Left lobe of liver (tissue), 2 donors: ENCODE results near the gene FLRT3. TPM values are rescaled to one million over a fixed set of nuclear protein-coding genes. Genes with fewer than 3 reads are reported as not detected.

Experiments used
- ATAC-seq: fragments of 200-7000 bp; cut with Tn5 transposase; one replicate; pipeline ENCODE4 v1.9.1; 2020; ENCODE audit warnings: mild to moderate bottlenecking, moderate library complexity
- DNase-seq: peaks from one replicate; pipeline ENCODE4 v3.0.0-alpha.2; 2020; ENCODE audit warnings: low spot score
- total RNA-seq: library from RNA; stranded (reverse); gene quantifications from one replicate; pipeline ENCODE4 v1.2.1, GENCODE V29; 2021
- donor health status: DM: no; HTN: no; CAD: no; lungs with moderate emphysema.
- donor health status: DM: no; HTN: yes; CAD: no.

The FLRT3 gene
- total RNA-seq, 1 donor from 2014 or later: 7.9 TPM

DNA sequence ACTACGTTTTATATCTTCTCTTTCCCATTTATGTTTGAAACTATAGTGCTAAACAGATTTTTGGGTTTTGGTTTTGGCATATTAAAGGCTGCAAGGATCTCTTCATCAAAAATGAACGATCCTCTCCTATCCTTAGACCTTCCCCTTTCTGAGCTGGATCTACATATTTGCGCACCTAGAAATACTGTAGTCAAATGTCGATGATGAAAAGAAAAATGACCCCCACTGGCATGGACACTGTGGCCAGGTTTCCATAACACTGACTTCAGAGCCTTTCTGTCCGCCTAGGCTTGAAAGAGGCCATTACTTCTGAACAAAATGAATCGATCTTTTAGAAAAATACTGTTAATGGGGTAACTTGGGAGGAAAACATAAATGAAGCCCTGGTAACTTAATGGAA is 5.8 kb downstream of the FLRT3 start:
- ATAC-seq (no peak), DNase-seq (no peak)

- ATAC-seq (peak; percentile 44), DNase-seq (no peak)
Measured at GRCh38 chr20:14319704-14320103, 17.7 kb downstream of the FLRT3 start.

- no peak for DNase-seq
- ATAC-seq: no peak
Measured at GRCh38 chr20:14313341-14314020, 23.9 kb downstream of the FLRT3 start.

DNA sequence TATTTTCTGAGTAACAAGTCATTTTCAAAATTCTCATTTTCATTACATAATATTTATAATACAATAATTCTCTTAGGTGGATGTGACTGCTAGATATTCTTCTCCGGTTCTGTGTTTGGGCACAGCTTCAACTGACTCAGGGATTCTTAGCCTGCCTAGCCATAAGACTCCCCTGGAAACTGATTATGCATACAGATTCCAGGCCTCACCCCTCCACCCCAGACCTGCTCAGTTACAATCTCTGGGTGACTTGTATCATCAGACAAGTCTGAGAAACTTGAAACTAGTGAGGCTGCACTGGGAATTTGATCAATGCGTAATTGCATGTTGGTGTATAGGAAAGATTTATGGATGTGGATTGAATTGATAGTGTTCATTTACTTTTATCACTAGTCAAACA is 25.4 kb downstream of the FLRT3 start:
- ATAC-seq: no peak
- no peak for DNase-seq

- ATAC-seq (no peak), DNase-seq (no peak)
Measured at GRCh38 chr20:14310977-14311627, 26.3 kb downstream of the FLRT3 start.

DNA sequence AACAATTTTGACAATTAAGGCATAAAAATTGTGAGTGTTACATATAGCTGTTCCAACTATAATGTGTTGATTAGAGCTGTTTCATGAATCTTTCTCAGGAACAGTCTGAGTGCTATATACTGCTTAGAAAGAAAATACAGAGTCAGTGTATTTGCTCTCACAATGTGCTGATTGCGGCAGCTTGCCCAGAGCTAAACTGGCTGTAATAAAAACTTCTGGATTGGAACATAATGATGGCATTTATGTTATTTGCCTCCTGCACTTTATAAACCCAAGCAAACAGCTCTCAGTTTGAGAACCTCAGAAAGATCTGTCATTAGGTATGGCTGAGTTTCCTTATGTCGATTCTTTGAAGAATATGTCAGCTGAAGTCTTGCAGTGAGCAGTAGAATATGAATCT is 29.5 kb downstream of the FLRT3 start:
- no peak for ATAC-seq

DNA sequence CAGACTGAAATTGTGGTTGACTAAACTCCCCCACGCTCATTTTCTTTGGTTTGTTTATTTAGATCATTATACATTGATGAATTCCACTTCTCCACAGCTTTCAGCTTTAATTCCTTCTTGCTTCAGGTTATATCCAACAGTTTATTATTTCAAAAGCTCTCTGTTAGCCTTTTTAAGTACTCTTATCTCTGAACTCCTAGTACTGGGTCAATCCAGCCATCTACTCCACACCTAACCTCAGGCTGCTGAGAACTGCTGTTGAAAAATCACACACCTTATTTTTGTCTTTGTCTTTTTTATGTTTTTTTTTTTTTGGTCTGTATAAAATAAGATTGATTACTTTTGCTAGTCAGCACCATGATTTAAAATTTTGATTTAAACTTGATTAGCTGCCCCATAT is 32.9 kb downstream of the FLRT3 start:
- DNase-seq (no peak), ATAC-seq (no peak)

More for the DNA sequence above, 29.5 kb downstream of the FLRT3 start:
- no peak for DNase-seq

DNA sequence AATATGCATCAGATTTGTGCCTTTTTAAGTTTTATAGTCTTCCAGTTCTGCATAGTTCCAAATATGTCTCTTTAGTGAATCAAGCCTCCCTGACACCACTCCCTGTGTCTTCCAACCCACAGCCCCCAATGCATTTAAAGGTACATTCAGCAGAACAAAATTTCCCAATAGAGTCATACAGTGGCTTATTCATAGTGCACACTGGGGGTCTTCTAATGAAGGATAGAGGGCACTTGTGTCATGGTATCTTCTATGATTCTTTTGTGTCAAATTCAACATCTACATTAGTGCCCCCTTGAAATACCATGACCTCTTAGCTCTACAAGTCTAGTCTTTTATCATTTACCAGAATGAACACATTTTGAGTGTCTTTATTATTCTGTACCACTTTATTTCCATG is 33.8 kb downstream of the FLRT3 start:
- DNase-seq (no peak), ATAC-seq (no peak)

DNA sequence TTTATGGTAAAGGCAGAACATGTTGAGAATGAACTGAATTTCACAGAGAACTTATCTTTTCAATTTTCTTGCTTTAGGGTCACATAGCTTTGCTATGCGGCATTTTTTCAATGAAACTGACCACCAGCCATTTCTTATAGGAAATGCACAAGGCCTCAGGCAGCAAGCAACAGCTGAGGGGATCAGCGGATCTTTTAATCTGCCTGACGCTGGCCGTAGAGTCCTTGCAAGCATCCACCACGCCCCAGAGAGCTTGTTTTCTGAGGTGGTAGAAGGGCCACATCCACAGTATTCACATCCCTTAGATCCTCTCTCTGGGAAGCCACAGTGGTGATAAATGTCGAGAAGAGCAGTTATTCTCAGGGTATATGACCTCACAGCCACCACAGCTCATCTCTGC is 34.3 kb downstream of the FLRT3 start:
- no peak for ATAC-seq
- no peak for DNase-seq

GRCh38 chr20:14299831-14300230 is 37.6 kb downstream of the FLRT3 start:
- no peak for DNase-seq
- no peak for ATAC-seq

- no peak for ATAC-seq
Measured at GRCh38 chr20:14295770-14296309, 41.6 kb downstream of the FLRT3 start.

DNA sequence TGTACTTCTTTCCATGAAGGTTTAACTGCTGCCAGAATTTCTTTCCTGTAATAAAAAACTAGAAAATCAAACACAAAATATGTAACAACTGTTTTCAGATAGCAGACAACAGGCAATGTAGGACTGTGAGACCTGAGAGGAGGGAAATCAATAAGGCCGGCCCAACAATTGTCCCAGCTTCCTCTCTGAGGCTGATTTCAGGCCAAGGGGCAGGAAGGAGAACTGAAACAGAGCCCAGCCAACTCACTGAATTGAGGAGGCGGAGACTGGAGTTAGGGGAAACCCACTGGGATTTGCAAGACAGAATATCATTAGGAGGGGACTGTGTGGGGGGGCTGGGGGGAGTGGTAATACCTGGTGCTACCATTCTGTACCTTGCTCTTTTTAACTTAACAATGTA is 42.2 kb downstream of the FLRT3 start:
- DNase-seq: no peak
- ATAC-seq: peak; percentile 40

More at GRCh38 chr20:14295770-14296309, 41.6 kb downstream of the FLRT3 start:
- no peak for DNase-seq

DNA sequence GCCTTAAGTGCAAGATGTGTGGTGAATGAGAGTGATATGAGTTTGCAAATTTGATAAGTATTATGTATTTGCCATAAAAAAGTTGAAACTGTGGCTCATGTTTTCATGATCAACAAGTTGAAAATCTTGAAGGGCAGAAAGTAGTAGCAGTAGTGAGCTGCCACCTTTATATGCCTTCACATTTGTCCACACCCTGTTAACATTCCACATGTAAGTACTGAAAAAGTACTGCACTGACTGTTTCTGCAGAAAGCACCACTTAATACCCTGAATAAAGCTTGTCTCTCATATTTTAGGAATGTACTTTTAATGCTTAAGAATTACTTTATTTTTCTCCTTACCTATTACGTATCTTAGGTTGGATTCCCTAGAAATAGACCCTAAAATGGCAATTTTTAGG is 45.9 kb downstream of the FLRT3 start:
- ATAC-seq (no peak), DNase-seq (no peak)

- DNase-seq: no peak
- ATAC-seq: no peak
Measured at GRCh38 chr20:14288341-14289330, 48.8 kb downstream of the FLRT3 start.

- DNase-seq: no peak
- ATAC-seq: no peak
Measured at GRCh38 chr20:14284443-14284842, 53.0 kb downstream of the FLRT3 start.

GRCh38 chr20:14282140-14282539 is 55.3 kb downstream of the FLRT3 start:
- ATAC-seq (no peak), DNase-seq (no peak)
